GM12892 (cell line): ENCODE results near the gene ASTN1.

Experiments used
- POLR2AphosphoS5 ChIP-seq: IDR thresholded peaks from 2 replicates; pipeline ENCODE4 v1.6.1; 2011; ENCODE audit warnings: low read depth, low read length, control low read depth
- TAF1 ChIP-seq: IDR thresholded peaks from 2 replicates; pipeline ENCODE4 v1.6.1; 2011; ENCODE audit warnings: low read depth, mild to moderate bottlenecking, control low read depth, low read length, borderline replicate concordance

GRCh38 chr1:176938375-176938774, 226.1 kb downstream of the ASTN1 start:
- TF ChIP-seq POLR2AphosphoS5 (no peak), TAF1 (no peak)
